ENCODE data around the gene GPATCH2L. TPM values are rescaled to one million over a fixed set of nuclear protein-coding genes. Genes with fewer than 3 reads are reported as not detected.

The GPATCH2L gene
- total RNA-seq, 4 donors from 2014 or later = 40.8 to 170 (median 84.8) TPM

DNA sequence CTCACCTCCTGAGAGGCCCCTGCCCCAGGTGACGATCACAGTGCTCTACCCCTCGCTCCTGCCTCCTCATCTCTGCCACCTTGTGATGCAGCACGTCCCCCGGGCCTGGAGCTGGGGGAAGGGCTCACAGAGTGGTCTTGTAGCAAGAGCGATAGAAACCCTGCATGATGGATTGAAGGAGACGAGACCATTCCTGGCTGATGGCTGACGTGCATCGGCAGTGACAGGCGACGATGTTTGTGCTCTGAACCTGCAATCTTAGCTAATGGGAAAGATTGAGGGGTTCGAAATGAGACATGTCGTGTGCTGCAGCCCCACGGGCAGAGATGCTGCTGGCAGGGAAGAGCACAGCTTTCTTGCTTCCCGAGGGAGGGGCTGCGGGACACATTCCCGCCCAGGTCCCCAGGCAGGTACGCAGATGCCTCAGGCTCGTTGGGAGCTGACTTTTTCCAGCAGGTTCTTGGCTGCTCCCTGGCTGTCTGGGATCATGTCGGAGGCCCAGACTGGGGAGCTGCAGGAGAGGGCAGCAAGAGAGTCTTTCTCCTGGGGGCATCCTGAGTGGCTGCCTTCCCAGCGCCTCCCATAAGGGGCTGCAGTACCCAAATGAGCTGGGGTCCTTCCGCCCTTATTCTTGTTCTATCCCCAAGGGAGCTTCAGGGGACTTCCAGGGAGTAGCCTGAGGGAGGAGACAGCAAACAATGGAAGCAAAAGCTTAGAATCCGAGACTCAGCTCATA lies 38.7 kb upstream of the GPATCH2L start:
- Histone ChIP-seq H3K9me3 (no peaks in the 10 kb centered on the region), H3K4me3 (replicated peaks in 1 of 3) (no peak overlapping the region), H3K36me3 (no peaks in the 10 kb centered on the region), H3K27me3 (no peaks in the 10 kb centered on the region), H3K4me1 (no peaks in the 10 kb centered on the region), H3K27ac (no peak overlapping the region)
- intact Hi-C loops (cut with DNase I) = no loop called here
- WGBS, 2 donors = 59 to 66% methylated on average over 18 to 22 of the region's 22 CpGs
- no peak for TF ChIP-seq POLR2A (IDR thresholded peaks at IDR 0.05)
- TF ChIP-seq, protein P1, sequence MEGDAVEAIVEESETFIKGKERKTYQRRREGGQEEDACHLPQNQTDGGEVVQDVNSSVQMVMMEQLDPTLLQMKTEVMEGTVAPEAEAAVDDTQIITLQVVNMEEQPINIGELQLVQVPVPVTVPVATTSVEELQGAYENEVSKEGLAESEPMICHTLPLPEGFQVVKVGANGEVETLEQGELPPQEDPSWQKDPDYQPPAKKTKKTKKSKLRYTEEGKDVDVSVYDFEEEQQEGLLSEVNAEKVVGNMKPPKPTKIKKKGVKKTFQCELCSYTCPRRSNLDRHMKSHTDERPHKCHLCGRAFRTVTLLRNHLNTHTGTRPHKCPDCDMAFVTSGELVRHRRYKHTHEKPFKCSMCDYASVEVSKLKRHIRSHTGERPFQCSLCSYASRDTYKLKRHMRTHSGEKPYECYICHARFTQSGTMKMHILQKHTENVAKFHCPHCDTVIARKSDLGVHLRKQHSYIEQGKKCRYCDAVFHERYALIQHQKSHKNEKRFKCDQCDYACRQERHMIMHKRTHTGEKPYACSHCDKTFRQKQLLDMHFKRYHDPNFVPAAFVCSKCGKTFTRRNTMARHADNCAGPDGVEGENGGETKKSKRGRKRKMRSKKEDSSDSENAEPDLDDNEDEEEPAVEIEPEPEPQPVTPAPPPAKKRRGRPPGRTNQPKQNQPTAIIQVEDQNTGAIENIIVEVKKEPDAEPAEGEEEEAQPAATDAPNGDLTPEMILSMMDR (IDR thresholded peaks at IDR 0.05) = no peak
- DNase-seq = no peak

DNA sequence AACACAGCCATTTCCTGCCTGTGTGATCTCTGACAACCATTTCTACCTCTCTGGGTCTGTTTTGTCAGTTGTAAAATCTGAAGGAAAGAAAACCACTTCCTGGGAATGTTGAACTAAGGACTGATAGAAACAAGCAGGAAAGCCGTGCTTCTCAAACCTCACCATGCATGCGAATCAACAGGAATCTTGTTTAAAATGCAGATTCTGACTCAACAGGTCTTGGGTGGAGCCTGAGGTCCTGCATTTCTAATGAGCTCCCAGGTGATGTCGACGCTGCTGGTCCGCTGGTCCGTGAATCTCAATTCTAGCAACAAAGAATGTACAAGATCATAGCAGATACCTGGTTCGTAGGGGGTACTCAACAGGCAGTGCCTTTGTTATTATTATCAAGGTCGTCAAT lies 38.0 kb upstream of the GPATCH2L start:
- Histone ChIP-seq H3K4me1 (no peaks in the 10 kb centered on the region), H3K36me3 (no peaks in the 10 kb centered on the region), H3K4me3 (replicated peaks in 1 of 3) (no peak overlapping the region), H3K27me3 (no peaks in the 10 kb centered on the region), H3K9me3 (no peaks in the 10 kb centered on the region), H3K27ac (no peak overlapping the region)
- intact Hi-C loops (cut with DNase I) = no loop called here
- no peak for DNase-seq
- TF ChIP-seq POLR2A (IDR thresholded peaks at IDR 0.05) = no peak
- TF ChIP-seq, protein P1 (IDR thresholded peaks at IDR 0.05) = no peak
- 28 to 41% methylated on average over 8 of the region's 8 CpGs for WGBS, 2 donors

DNA sequence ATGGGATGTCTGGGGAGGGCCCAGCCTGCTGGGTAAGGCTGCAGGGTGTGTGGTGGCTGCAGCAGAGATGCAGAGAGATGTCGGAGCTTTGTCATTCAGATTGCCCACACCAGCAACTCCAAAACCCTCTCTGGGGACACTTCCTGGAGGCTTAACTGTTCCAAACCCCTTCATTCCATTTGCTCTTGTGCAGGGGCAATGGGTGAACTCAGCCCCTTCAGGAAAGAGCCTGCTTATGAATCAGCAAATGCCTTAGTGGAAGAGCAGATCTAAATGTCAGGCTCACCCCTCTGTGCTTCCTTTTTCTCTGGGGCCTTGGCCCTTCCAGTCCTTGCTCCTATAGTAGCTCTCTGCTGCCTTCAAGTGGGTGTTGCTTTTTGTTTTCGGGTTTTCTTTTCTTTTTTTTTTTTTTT lies 36.7 kb upstream of the GPATCH2L start:
- no peak for DNase-seq
- TF ChIP-seq, protein P1 (IDR thresholded peaks at IDR 0.05) = no peak
- no peak for TF ChIP-seq POLR2A (IDR thresholded peaks at IDR 0.05)
- intact Hi-C loops (cut with DNase I) = no loop called here
- Histone ChIP-seq H3K27me3 (no peaks in the 10 kb centered on the region), H3K4me3 (replicated peaks in 1 of 3) (no peak overlapping the region), H3K36me3 (no peaks in the 10 kb centered on the region), H3K4me1 (no peaks in the 10 kb centered on the region), H3K9me3 (no peaks in the 10 kb centered on the region), H3K27ac (no peak overlapping the region)
- WGBS, 2 donors = 61 to 72% methylated on average over 2 of the region's 2 CpGs

DNA sequence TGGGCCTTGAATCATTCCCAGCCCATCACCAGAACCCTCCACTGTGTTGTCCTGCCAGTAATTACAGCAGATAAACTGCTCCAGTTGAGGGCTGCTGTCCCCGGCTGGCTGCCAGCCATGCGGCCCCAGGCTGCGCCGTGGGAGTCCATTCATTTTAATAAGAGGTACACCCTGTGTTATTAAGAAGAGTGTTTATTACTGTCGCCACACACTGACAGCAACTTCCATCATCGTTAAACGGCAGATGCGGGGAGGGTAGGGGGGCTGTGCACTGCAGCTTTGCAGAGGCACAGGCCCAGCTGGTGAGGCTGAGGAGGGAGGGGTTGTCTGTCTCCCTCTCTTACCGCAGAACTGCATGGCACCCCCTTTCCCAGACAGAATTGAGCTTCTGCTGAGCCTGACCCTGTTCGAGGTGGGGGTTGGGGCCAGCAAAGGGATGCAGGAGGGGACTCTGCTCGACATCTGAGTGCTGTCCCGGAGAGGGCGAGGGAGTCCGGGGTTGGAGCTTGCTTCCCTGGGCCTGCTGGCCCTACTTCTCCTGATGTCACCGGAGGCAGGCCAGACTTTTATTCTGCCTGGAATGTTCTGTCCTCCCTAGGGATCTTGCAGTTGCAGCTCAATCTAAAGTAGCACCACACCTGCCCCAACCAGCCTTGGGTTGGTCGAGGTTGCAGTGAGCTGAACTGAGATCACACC lies 33.8 kb upstream of the GPATCH2L start:
- 53 to 64% methylated on average over 15 to 16 of the region's 16 CpGs for WGBS, 2 donors
- intact Hi-C loops (cut with DNase I) = no loop called here
- no peaks in the 10 kb centered on the region for H3K9me3 ChIP-seq

More for the DNA sequence above, 33.8 kb upstream of the GPATCH2L start:
- H3K27ac ChIP-seq = no peak overlapping the region
- no peaks in the 10 kb centered on the region for H3K4me1 ChIP-seq
- no peak overlapping the region for H3K4me3 ChIP-seq (replicated peaks in 1 of 3)
- DNase-seq = no peak
- no peak for TF ChIP-seq POLR2A (IDR thresholded peaks at IDR 0.05)
- TF ChIP-seq, protein P1 (IDR thresholded peaks at IDR 0.05) = no peak
- H3K36me3 ChIP-seq = no peaks in the 10 kb centered on the region
- no peaks in the 10 kb centered on the region for H3K27me3 ChIP-seq

Measured in thyroid gland (tissue), 4 donors.